ENCODE data around the gene IL18. TPM values are rescaled to one million over a fixed set of nuclear protein-coding genes. Genes with fewer than 3 reads are reported as not detected.

The IL18 gene
- total and polyA plus RNA-seq, 2 donors: 8.3 to 18.1 TPM

- H3K4me3 ChIP-seq (ENCODE audit: low read depth, low read length): no peak overlapping the region
- H3K4me1 ChIP-seq (ENCODE audit: insufficient read depth): no peaks in the 10 kb centered on the region
- no peak overlapping the region for H3K27ac ChIP-seq (ENCODE audit: low read depth)
- no peak for DNase-seq (ENCODE audit: extremely low spot score)
- no peaks in the 10 kb centered on the region for H3K36me3 ChIP-seq (ENCODE audit: insufficient read depth)
Measured at GRCh38 chr11:112179601-112180000, 15.7 kb upstream of the IL18 start.

GRCh38 chr11:112178936-112179335 is 15.0 kb upstream of the IL18 start:
- no peaks in the 10 kb centered on the region for H3K36me3 ChIP-seq (ENCODE audit: insufficient read depth)
- WGBS: 65% methylated on average over 3 of the region's 3 CpGs
- no peak overlapping the region for H3K27ac ChIP-seq (ENCODE audit: low read depth)
- DNase-seq (ENCODE audit: extremely low spot score): no peak
- no peak overlapping the region for H3K4me3 ChIP-seq (ENCODE audit: low read depth, low read length)
- no peaks in the 10 kb centered on the region for H3K4me1 ChIP-seq (ENCODE audit: insufficient read depth)

- 95% methylated on average over 1 of the region's 1 CpG for WGBS
Measured at GRCh38 chr11:112178428-112178827, 14.5 kb upstream of the IL18 start.

GRCh38 chr11:112177589-112177988 is 13.7 kb upstream of the IL18 start:
- Histone ChIP-seq H3K36me3 (ENCODE audit: insufficient read depth) (no peaks in the 10 kb centered on the region), H3K4me3 (ENCODE audit: low read depth, low read length) (no peak overlapping the region), H3K4me1 (ENCODE audit: insufficient read depth) (no peaks in the 10 kb centered on the region), H3K27ac (ENCODE audit: low read depth) (no peak overlapping the region)
- no peak for DNase-seq (ENCODE audit: extremely low spot score)
- 81% methylated on average over 4 of the region's 4 CpGs for WGBS

More at GRCh38 chr11:112178428-112178827, 14.5 kb upstream of the IL18 start:
- Histone ChIP-seq H3K4me1 (ENCODE audit: insufficient read depth) (no peaks in the 10 kb centered on the region), H3K36me3 (ENCODE audit: insufficient read depth) (no peaks in the 10 kb centered on the region), H3K27ac (ENCODE audit: low read depth) (no peak overlapping the region), H3K4me3 (ENCODE audit: low read depth, low read length) (no peak overlapping the region)
- no peak for DNase-seq (ENCODE audit: extremely low spot score)

- Histone ChIP-seq H3K4me3 (ENCODE audit: low read depth, low read length) (no peak overlapping the region), H3K27ac (ENCODE audit: low read depth) (no peak overlapping the region)
- 53% methylated on average over 1 of the region's 1 CpG for WGBS
Measured at GRCh38 chr11:112176077-112176476, 12.2 kb upstream of the IL18 start.

GRCh38 chr11:112175599-112175952 is 11.7 kb upstream of the IL18 start:
- no peaks in the 10 kb centered on the region for H3K4me1 ChIP-seq (ENCODE audit: insufficient read depth)
- peak overlapping the region; percentile 22 for H3K4me3 ChIP-seq (ENCODE audit: low read depth, low read length)
- peak; percentile 17 for DNase-seq (ENCODE audit: extremely low spot score)
- no peaks in the 10 kb centered on the region for H3K36me3 ChIP-seq (ENCODE audit: insufficient read depth)
- 3% methylated on average over 4 of the region's 4 CpGs for WGBS
- no peak overlapping the region for H3K27ac ChIP-seq (ENCODE audit: low read depth)

More at GRCh38 chr11:112176077-112176476, 12.2 kb upstream of the IL18 start:
- Histone ChIP-seq H3K36me3 (ENCODE audit: insufficient read depth) (no peaks in the 10 kb centered on the region), H3K4me1 (ENCODE audit: insufficient read depth) (no peaks in the 10 kb centered on the region)
- peak; percentile 7 for DNase-seq (ENCODE audit: extremely low spot score)

- WGBS: 4% methylated on average over 11 of the region's 11 CpGs
- H3K27ac ChIP-seq (ENCODE audit: low read depth): no peak within 1 kb of the TSS
- H3K36me3 ChIP-seq (ENCODE audit: insufficient read depth): no peaks in the 10 kb centered on the region
- H3K4me1 ChIP-seq (ENCODE audit: insufficient read depth): no peaks in the 10 kb centered on the region
- peak within 1 kb of the TSS; percentile 22 for H3K4me3 ChIP-seq (ENCODE audit: low read depth, low read length)
- peak; percentile 91 for DNase-seq (ENCODE audit: extremely low spot score)
Measured at GRCh38 chr11:112174789-112175598, 11.1 kb upstream of the IL18 start, which contains the start of gene BCO2. Gene BCO2 (plus strand): TSS chr11:112175512. CDS start chr11:112175602, 90 bp downstream.

GRCh38 chr11:112173152-112173551 is 9.3 kb upstream of the IL18 start:
- WGBS: 77% methylated on average over 3 of the region's 3 CpGs
- H3K27ac ChIP-seq (ENCODE audit: low read depth): no peak overlapping the region
- H3K36me3 ChIP-seq (ENCODE audit: insufficient read depth): no peaks in the 10 kb centered on the region
- no peak for DNase-seq (ENCODE audit: extremely low spot score)
- no peaks in the 10 kb centered on the region for H3K4me1 ChIP-seq (ENCODE audit: insufficient read depth)
- no peak overlapping the region for H3K4me3 ChIP-seq (ENCODE audit: low read depth, low read length)

- Histone ChIP-seq H3K4me3 (ENCODE audit: low read depth, low read length) (no peak overlapping the region), H3K36me3 (ENCODE audit: insufficient read depth) (no peaks in the 10 kb centered on the region), H3K27ac (ENCODE audit: low read depth) (no peak overlapping the region), H3K4me1 (ENCODE audit: insufficient read depth) (no peaks in the 10 kb centered on the region)
- DNase-seq (ENCODE audit: extremely low spot score): no peak
- WGBS: 71% methylated on average over 2 of the region's 2 CpGs
Measured at GRCh38 chr11:112172362-112172994, 8.6 kb upstream of the IL18 start.

- no peak for DNase-seq (ENCODE audit: extremely low spot score)
- H3K4me1 ChIP-seq (ENCODE audit: insufficient read depth): no peaks in the 10 kb centered on the region
- H3K36me3 ChIP-seq (ENCODE audit: insufficient read depth): no peaks in the 10 kb centered on the region
- H3K27ac ChIP-seq (ENCODE audit: low read depth): no peak within 1 kb of the TSS
- 79% methylated on average over 25 of the region's 25 CpGs for WGBS
- H3K4me3 ChIP-seq (ENCODE audit: low read depth, low read length): no peak within 1 kb of the TSS
Measured at GRCh38 chr11:112167145-112167544, 3.3 kb upstream of the IL18 start, which contains the start of gene TEX12. Gene TEX12 (plus strand): TSS chr11:112167372. CDS start chr11:112169269, 1,897 bp downstream.

GRCh38 chr11:112166562-112166961 is 2.7 kb upstream of the IL18 start:
- Histone ChIP-seq H3K36me3 (ENCODE audit: insufficient read depth) (no peaks in the 10 kb centered on the region), H3K27ac (ENCODE audit: low read depth) (no peak overlapping the region), H3K4me1 (ENCODE audit: insufficient read depth) (no peaks in the 10 kb centered on the region), H3K4me3 (ENCODE audit: low read depth, low read length) (no peak overlapping the region)
- no peak for DNase-seq (ENCODE audit: extremely low spot score)
- 70% methylated on average over 8 of the region's 8 CpGs for WGBS

GRCh38 chr11:112165049-112165448 is 1.2 kb upstream of the IL18 start:
- Histone ChIP-seq H3K27ac (ENCODE audit: low read depth) (no peak overlapping the region), H3K36me3 (ENCODE audit: insufficient read depth) (no peaks in the 10 kb centered on the region), H3K4me1 (ENCODE audit: insufficient read depth) (no peaks in the 10 kb centered on the region), H3K4me3 (ENCODE audit: low read depth, low read length) (no peak overlapping the region)
- DNase-seq (ENCODE audit: extremely low spot score): no peak
- 67% methylated on average over 3 of the region's 3 CpGs for WGBS

GRCh38 chr11:112162761-112163546 is 940 bp downstream of the IL18 start:
- Histone ChIP-seq H3K27ac (ENCODE audit: low read depth) (no peak overlapping the region), H3K36me3 (ENCODE audit: insufficient read depth) (no peaks in the 10 kb centered on the region), H3K4me1 (ENCODE audit: insufficient read depth) (no peaks in the 10 kb centered on the region), H3K4me3 (ENCODE audit: low read depth, low read length) (no peak overlapping the region)
- WGBS: 80% methylated on average over 6 of the region's 6 CpGs
- no peak for DNase-seq (ENCODE audit: extremely low spot score)

Measured in urinary bladder (tissue), 4 donors.